ENCODE results near the gene TBC1D21. TPM values are rescaled to one million over a fixed set of nuclear protein-coding genes. Genes with fewer than 3 reads are reported as not detected.

TBC1D21 gene
- total RNA-seq, 2 experiments from 2014 or later, result not detected

- peak overlapping the region; percentile 38 for H3K4me3 Mint-ChIP-seq
- H3K27me3 Mint-ChIP-seq, result no peaks in the 10 kb centered on the region
- peaks cover 46% of the 10 kb centered on the region for H3K4me1 Mint-ChIP-seq
- no peaks in the 10 kb centered on the region for H3K9me3 Mint-ChIP-seq (ENCODE audit: low read depth)
- intact Hi-C loops (cut with DNase I, micrococcal nuclease), result loop anchor here (2.0 to 5.0 kb wide), 3 partner anchors 41 to 69 kb away; partner anchors contain the start of genes PML (in 1 of the 2) and TBC1D21 (in 1 of the 2)
- ATAC-seq, result no peak
- no peak overlapping the region for H3K27ac Mint-ChIP-seq
- H3K36me3 Mint-ChIP-seq (ENCODE audit: low read depth), result no peaks in the 10 kb centered on the region
- CTCF ChIA-PET, result interaction anchor here (0.6 to 1.4 kb wide), 4 partner anchors 19 to 128 kb away, joined by 3 to 5 read pairs (median 4); no protein-coding TSS in a partner anchor
- POLR2A ChIA-PET, result no interaction called here
- no peak for DNase-seq
Observed at GRCh38 chr15:73925848-73926218, 52.5 kb downstream of the TBC1D21 start.

- Mint-ChIP-seq H3K36me3 (ENCODE audit: low read depth) (no peaks in the 10 kb centered on the region), H3K4me1 (peaks cover 41% of the 10 kb centered on the region), H3K9me3 (ENCODE audit: low read depth) (no peaks in the 10 kb centered on the region), H3K4me3 (peak within 1 kb of the TSS; percentile 72), H3K27ac (no peak within 1 kb of the TSS), H3K27me3 (no peaks in the 10 kb centered on the region)
- ChIA-PET CTCF (interaction anchor here (0.6 to 1.9 kb wide), 4 partner anchors 9 to 127 kb away, joined by 3 to 11 read pairs (median 4); no protein-coding TSS in a partner anchor), POLR2A (no interaction called here)
- DNase-seq, result no peak
- no peak for ATAC-seq
- intact Hi-C loops (cut with DNase I, micrococcal nuclease), result loop anchor here (1.0 to 5.0 kb wide), 5 partner anchors 29 to 68 kb away; partner anchors contain the start of genes PML (in 1 of the 2) and TBC1D21 (in 1 of the 2)
Observed at GRCh38 chr15:73926219-73927002, 53.0 kb downstream of the TBC1D21 start, which contains the start of gene LOXL1. Gene LOXL1 (plus strand): TSS chr15:73926462. CDS start chr15:73926784, 322 bp downstream.

GRCh38 chr15:73927003-73927475, 53.7 kb downstream of the TBC1D21 start:
- no peaks in the 10 kb centered on the region for H3K27me3 Mint-ChIP-seq
- ATAC-seq, result no peak
- CTCF ChIA-PET, result interaction anchor here (0.6 to 1.9 kb wide), 19 partner anchors 9 to 127 kb away, joined by 3 to 12 read pairs (median 4); partner anchors contain the start of gene TBC1D21
- peaks cover 35% of the 10 kb centered on the region for H3K4me1 Mint-ChIP-seq
- intact Hi-C loops (cut with DNase I, micrococcal nuclease), result loop anchor here (1.0 to 5.0 kb wide), 5 partner anchors 30 to 68 kb away; partner anchors contain the start of genes PML (in 1 of the 2) and TBC1D21 (in 1 of the 2)
- H3K27ac Mint-ChIP-seq, result no peak overlapping the region
- H3K36me3 Mint-ChIP-seq (ENCODE audit: low read depth), result no peaks in the 10 kb centered on the region
- POLR2A ChIA-PET, result no interaction called here
- H3K9me3 Mint-ChIP-seq (ENCODE audit: low read depth), result no peaks in the 10 kb centered on the region
- H3K4me3 Mint-ChIP-seq, result peak overlapping the region; percentile 72
- peak; percentile 60 for DNase-seq

GRCh38 chr15:73927476-73928240, 54.3 kb downstream of the TBC1D21 start:
- ChIA-PET CTCF (interaction anchor here (0.6 to 1.9 kb wide), 22 partner anchors 8 to 66 kb away, joined by 3 to 12 read pairs (median 4); partner anchors contain the start of gene TBC1D21), POLR2A (interaction anchor here (0.7 kb wide), 1 partner anchor 796 kb away, joined by 3 read pairs; no protein-coding TSS in a partner anchor)
- Mint-ChIP-seq H3K9me3 (ENCODE audit: low read depth) (no peaks in the 10 kb centered on the region), H3K27ac (peak overlapping the region; percentile 42), H3K4me1 (peaks cover 35% of the 10 kb centered on the region), H3K36me3 (ENCODE audit: low read depth) (no peaks in the 10 kb centered on the region), H3K4me3 (peak overlapping the region; percentile 72), H3K27me3 (no peaks in the 10 kb centered on the region)
- ATAC-seq (peak; percentile 77), DNase-seq (peak; percentile 87)
- intact Hi-C loops (cut with DNase I, micrococcal nuclease), result loop anchor here (1.0 to 5.0 kb wide), 5 partner anchors 30 to 67 kb away; partner anchors contain the start of genes PML (in 1 of the 2) and TBC1D21 (in 1 of the 2)

GRCh38 chr15:73928241-73928579, 54.8 kb downstream of the TBC1D21 start:
- no peak for DNase-seq
- no peaks in the 10 kb centered on the region for H3K9me3 Mint-ChIP-seq (ENCODE audit: low read depth)
- intact Hi-C loops (cut with DNase I, micrococcal nuclease), result loop anchor here (5.0 kb wide), 2 partner anchors 39 to 56 kb away; partner anchors contain the start of gene TBC1D21 (in 1 of the 2)
- POLR2A ChIA-PET, result interaction anchor here (0.7 kb wide), 1 partner anchor 797 kb away, joined by 3 read pairs; no protein-coding TSS in a partner anchor
- peak overlapping the region; percentile 72 for H3K4me3 Mint-ChIP-seq
- CTCF ChIA-PET, result interaction anchor here (0.7 to 1.9 kb wide), 17 partner anchors 8 to 55 kb away, joined by 3 to 12 read pairs (median 5); partner anchors contain the start of gene TBC1D21
- H3K36me3 Mint-ChIP-seq (ENCODE audit: low read depth), result no peaks in the 10 kb centered on the region
- H3K27me3 Mint-ChIP-seq, result no peaks in the 10 kb centered on the region
- H3K4me1 Mint-ChIP-seq, result peaks cover 35% of the 10 kb centered on the region
- ATAC-seq, result peak; percentile 1
- peak overlapping the region; percentile 42 for H3K27ac Mint-ChIP-seq

- intact Hi-C loops (cut with DNase I, micrococcal nuclease), result loop anchor here (5.0 kb wide), 2 partner anchors 38 to 57 kb away; partner anchors contain the start of gene TBC1D21 (in 1 of the 2)
- no peak for DNase-seq
- no peak for ATAC-seq
- ChIA-PET POLR2A (no interaction called here), CTCF (interaction anchor here (0.6 to 1.4 kb wide), 4 partner anchors 12 to 190 kb away, joined by 3 to 8 read pairs (median 5); no protein-coding TSS in a partner anchor)
- Mint-ChIP-seq H3K27ac (no peak overlapping the region), H3K36me3 (ENCODE audit: low read depth) (no peaks in the 10 kb centered on the region), H3K4me1 (peaks cover 26% of the 10 kb centered on the region), H3K4me3 (no peak overlapping the region), H3K9me3 (ENCODE audit: low read depth) (no peaks in the 10 kb centered on the region), H3K27me3 (no peaks in the 10 kb centered on the region)
Observed at GRCh38 chr15:73928971-73929627, 55.7 kb downstream of the TBC1D21 start.

- DNase-seq (no peak), ATAC-seq (no peak)
- H3K9me3 Mint-ChIP-seq (ENCODE audit: low read depth), result no peaks in the 10 kb centered on the region
- intact Hi-C loops (cut with DNase I, micrococcal nuclease), result no loop called here
- H3K4me1 Mint-ChIP-seq, result peaks cover 16% of the 10 kb centered on the region
- no peak overlapping the region for H3K27ac Mint-ChIP-seq
- CTCF ChIA-PET, result no interaction called here
- no peak overlapping the region for H3K4me3 Mint-ChIP-seq
- no peaks in the 10 kb centered on the region for H3K36me3 Mint-ChIP-seq (ENCODE audit: low read depth)
- POLR2A ChIA-PET, result no interaction called here
- no peaks in the 10 kb centered on the region for H3K27me3 Mint-ChIP-seq
Observed at GRCh38 chr15:73930371-73930770, 57.0 kb downstream of the TBC1D21 start.

- CTCF ChIA-PET, result interaction anchor here (0.6 kb wide), 1 partner anchor 35 kb away, joined by 4 read pairs; no protein-coding TSS in a partner anchor
- Mint-ChIP-seq H3K27ac (peak overlapping the region; percentile 27), H3K36me3 (ENCODE audit: low read depth) (no peaks in the 10 kb centered on the region), H3K4me3 (no peak overlapping the region), H3K9me3 (ENCODE audit: low read depth) (no peaks in the 10 kb centered on the region), H3K27me3 (no peaks in the 10 kb centered on the region), H3K4me1 (peaks cover 11% of the 10 kb centered on the region)
- POLR2A ChIA-PET, result no interaction called here
- ATAC-seq (no peak), DNase-seq (no peak)
- intact Hi-C loops (cut with DNase I, micrococcal nuclease), result no loop called here
Observed at GRCh38 chr15:73930790-73931281, 57.5 kb downstream of the TBC1D21 start.

GRCh38 chr15:73931441-73931840, 58.1 kb downstream of the TBC1D21 start:
- no peaks in the 10 kb centered on the region for H3K9me3 Mint-ChIP-seq (ENCODE audit: low read depth)
- ChIA-PET CTCF (interaction anchor here (0.6 to 1.0 kb wide), 2 partner anchors 24 to 34 kb away, joined by 3 to 4 read pairs; no protein-coding TSS in a partner anchor), POLR2A (no interaction called here)
- H3K36me3 Mint-ChIP-seq (ENCODE audit: low read depth), result no peaks in the 10 kb centered on the region
- intact Hi-C loops (cut with DNase I, micrococcal nuclease), result no loop called here
- no peak overlapping the region for H3K4me3 Mint-ChIP-seq
- no peak for ATAC-seq
- H3K4me1 Mint-ChIP-seq, result peaks cover 10% of the 10 kb centered on the region
- DNase-seq, result no peak
- H3K27ac Mint-ChIP-seq, result no peak overlapping the region
- H3K27me3 Mint-ChIP-seq, result no peaks in the 10 kb centered on the region

GRCh38 chr15:73932381-73933191, 59.2 kb downstream of the TBC1D21 start:
- Mint-ChIP-seq H3K27me3 (no peaks in the 10 kb centered on the region), H3K4me3 (no peak overlapping the region), H3K9me3 (ENCODE audit: low read depth) (no peaks in the 10 kb centered on the region), H3K4me1 (peaks cover 10% of the 10 kb centered on the region), H3K27ac (no peak overlapping the region), H3K36me3 (ENCODE audit: low read depth) (no peaks in the 10 kb centered on the region)
- DNase-seq, result no peak
- ATAC-seq, result no peak
- POLR2A ChIA-PET, result no interaction called here
- intact Hi-C loops (cut with DNase I, micrococcal nuclease), result no loop called here
- CTCF ChIA-PET, result interaction anchor here (0.6 to 1.1 kb wide), 5 partner anchors 22 to 35 kb away, joined by 3 to 4 read pairs (median 4); no protein-coding TSS in a partner anchor

All from activated CD4-positive, alpha-beta T cell treated with anti-CD3 and anti-CD28 coated beads for 36 hours (primary cell).